ENCODE data around the gene FAM20B.
"Not testable (repeated sequence)": the region's sequence is repeated elsewhere in the genome, so short reads cannot be mapped to it uniquely, and the experiment has no call there.

DNA sequence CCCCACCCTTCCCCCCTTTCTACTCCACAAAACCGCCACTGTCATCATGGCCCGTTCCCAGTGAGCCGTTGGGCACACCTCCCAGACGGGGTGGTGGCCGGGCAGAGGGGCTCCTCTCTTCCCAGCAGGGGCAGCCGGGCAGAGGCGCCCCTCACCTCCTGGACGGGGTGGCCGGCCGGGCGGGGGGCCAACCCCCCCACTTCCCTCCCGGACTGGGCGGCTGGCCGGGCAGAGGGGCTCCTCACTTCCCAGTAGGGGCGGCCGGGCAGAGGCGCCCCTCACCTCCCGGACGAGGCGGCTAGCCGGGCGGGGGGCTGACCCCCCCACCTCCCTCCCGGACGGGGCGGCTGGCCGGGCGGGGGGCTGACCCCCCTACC, 14.5 kb downstream of the FAM20B start:
- TF ChIP-seq CTCF, POLR2A (IDR thresholded peaks at IDR 0.05): not testable (repeated sequence)
